Nephron progenitor cell (in vitro differentiated cells): ENCODE data around the gene BRSK1.

ENCODE experiments used
- DNase-seq: peaks from one replicate; pipeline ENCODE4 v3.0.0; 2021
- H3K27ac Mint-ChIP-seq: 2 replicates; pipeline ENCODE4 v1.8.0; 2021; ENCODE audit warnings: mild to moderate bottlenecking, moderate library complexity, mixed read lengths
- H3K27me3 Mint-ChIP-seq: 2 replicates; pipeline ENCODE4 v1.8.0; 2021; ENCODE audit warnings: mild to moderate bottlenecking, low read depth, mixed read lengths; ENCODE audit not compliant: poor library complexity
- H3K36me3 Mint-ChIP-seq: 2 replicates; pipeline ENCODE4 v1.8.0; 2021; ENCODE audit warnings: low read depth, mixed read lengths
- H3K4me1 Mint-ChIP-seq: 2 replicates; pipeline ENCODE4 v1.8.0; 2021; ENCODE audit warnings: mixed read lengths
- H3K4me3 Mint-ChIP-seq: 2 replicates; pipeline ENCODE4 v1.8.0; 2021; ENCODE audit warnings: mild to moderate bottlenecking, moderate library complexity, mixed read lengths
- H3K9me3 Mint-ChIP-seq: 2 replicates; pipeline ENCODE4 v1.8.0; 2021; ENCODE audit warnings: mild to moderate bottlenecking, moderate library complexity, mixed read lengths
- TF ChIP-seq, protein P1 (sequence below): fragments of 200-600 bp; sonication (generic); IDR thresholded peaks from 2 replicates; pipeline ENCODE4 v1.5.0; 2021; ENCODE audit warnings: antibody characterized with exemption

Gene BRSK1

DNA sequence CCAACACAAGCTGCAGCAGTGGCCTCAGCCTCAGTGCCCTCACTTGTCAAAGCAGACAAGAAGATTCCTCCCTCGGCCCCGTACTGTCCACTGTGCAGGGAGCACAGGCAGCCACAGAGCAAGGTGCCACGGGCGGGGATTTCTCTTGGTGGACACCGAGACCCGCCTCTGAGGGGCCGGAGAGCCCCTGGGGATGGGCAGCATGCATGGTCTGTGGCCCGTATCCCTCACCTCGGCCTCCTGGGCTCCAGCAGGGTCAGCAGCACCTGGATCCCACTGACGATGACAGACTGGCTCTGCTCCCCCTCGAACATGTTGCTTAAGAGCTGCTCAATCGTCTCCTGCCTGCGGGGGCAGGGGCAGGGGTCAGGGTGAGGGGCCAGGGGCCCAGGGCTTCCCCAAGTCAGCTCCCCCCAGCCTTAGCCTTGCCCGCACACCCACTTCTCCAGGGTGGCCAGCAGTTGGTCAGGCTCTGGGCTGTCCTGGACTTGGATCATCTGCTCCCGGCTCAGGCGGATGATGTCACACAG, 41.8 kb upstream of the BRSK1 start:
- TF ChIP-seq, protein P1, sequence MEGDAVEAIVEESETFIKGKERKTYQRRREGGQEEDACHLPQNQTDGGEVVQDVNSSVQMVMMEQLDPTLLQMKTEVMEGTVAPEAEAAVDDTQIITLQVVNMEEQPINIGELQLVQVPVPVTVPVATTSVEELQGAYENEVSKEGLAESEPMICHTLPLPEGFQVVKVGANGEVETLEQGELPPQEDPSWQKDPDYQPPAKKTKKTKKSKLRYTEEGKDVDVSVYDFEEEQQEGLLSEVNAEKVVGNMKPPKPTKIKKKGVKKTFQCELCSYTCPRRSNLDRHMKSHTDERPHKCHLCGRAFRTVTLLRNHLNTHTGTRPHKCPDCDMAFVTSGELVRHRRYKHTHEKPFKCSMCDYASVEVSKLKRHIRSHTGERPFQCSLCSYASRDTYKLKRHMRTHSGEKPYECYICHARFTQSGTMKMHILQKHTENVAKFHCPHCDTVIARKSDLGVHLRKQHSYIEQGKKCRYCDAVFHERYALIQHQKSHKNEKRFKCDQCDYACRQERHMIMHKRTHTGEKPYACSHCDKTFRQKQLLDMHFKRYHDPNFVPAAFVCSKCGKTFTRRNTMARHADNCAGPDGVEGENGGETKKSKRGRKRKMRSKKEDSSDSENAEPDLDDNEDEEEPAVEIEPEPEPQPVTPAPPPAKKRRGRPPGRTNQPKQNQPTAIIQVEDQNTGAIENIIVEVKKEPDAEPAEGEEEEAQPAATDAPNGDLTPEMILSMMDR = no peak
- Mint-ChIP-seq H3K27ac (no peak overlapping the region), H3K9me3 (no peaks in the 10 kb centered on the region), H3K4me3 (no peak overlapping the region), H3K4me1 (no peaks in the 10 kb centered on the region), H3K36me3 (peaks cover 30% of the 10 kb centered on the region), H3K27me3 (no peaks in the 10 kb centered on the region)
- no peak for DNase-seq

DNA sequence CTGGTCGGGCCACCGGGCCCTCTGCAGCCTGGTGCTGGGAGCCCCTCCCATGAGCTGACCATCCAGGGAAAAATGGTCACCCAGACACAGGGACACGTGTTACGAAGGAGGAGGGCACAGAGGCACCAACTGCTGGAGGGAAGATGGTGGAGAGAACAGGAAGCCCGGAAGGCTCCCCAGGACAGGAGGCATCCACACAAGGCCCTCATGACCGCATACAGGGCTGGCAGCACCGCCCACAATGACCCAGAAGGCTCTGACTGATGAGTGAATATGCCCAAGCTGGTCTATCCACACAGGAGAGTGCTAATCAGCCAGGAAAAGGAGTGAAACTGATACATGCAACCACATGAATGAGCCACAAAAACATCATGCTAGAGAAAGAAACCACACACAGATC, 41.3 kb upstream of the BRSK1 start:
- no peak overlapping the region for H3K4me3 Mint-ChIP-seq
- no peak for DNase-seq
- no peaks in the 10 kb centered on the region for H3K9me3 Mint-ChIP-seq
- TF ChIP-seq, protein P1 = no peak
- H3K27me3 Mint-ChIP-seq = no peaks in the 10 kb centered on the region
- no peaks in the 10 kb centered on the region for H3K4me1 Mint-ChIP-seq
- H3K27ac Mint-ChIP-seq = no peak overlapping the region
- H3K36me3 Mint-ChIP-seq = peaks cover 25% of the 10 kb centered on the region

DNA sequence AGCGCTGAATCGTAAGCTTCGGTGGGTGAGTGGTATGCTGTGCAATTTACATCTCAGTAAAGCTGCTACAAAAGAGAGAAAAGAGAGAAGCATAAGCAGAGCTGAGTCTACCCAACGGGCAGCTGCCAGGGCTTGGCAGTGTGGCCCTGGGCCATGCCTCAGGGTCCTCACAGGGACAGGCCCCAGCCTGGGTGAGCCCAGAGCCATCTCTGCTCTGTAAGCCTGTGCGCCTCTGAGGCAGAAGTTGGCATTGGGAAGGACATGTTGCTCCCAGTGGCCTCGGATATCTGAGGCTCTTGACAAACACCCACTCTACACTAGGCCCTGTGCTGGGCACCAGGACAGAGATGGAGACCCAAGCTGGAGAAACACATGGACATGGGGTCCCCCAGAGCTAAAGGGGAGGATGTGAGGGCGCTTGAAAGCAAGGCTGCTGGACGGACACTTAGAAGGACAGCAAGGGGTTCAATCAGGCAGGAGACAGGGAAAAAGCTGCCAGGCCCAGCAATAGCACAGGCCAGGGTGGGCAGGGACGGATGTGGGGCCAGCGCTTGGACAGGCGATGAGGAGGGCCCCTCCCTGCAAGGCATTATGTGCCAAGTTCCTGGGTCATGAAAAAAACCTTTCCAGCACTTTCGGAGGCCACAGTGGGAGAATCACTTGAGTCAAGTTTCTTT, 39.7 kb upstream of the BRSK1 start:
- Mint-ChIP-seq H3K4me3 (no peak overlapping the region), H3K4me1 (peaks cover 14% of the 10 kb centered on the region), H3K36me3 (peaks cover 22% of the 10 kb centered on the region), H3K27me3 (no peaks in the 10 kb centered on the region), H3K9me3 (no peaks in the 10 kb centered on the region), H3K27ac (no peak overlapping the region)
- TF ChIP-seq, protein P1 = no peak
- DNase-seq = no peak

DNA sequence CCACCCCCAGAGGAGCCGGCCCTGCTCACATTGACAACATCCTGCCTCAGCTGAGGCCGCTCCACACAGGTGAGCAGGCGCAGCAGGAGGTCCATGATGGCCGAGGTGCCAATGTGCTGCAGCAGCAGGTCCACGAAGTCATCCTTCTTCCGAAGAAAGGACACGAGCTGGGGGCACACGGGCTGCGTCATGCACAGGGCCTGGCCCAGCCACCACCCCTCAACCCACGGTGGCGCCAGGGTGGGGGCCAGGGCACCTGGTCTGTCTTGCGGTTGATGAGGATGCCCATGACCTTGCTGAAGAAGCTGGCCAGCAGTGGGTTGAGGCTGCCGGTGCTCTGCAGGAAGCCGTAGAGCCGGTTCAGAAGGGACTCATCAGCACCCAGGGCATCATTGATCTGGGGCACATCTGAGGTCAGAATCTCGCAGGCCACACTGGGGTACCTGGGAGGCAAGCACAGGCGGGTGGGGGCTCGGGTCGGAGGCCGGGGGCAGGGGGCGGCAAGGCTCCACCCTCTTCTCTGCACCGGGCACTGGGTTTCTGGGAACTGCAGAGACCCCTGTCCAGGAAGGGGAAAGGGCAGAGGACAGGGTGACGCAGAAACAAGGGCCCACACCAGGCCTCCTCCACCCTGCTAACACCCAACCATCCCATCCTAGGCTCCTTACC, 38.4 kb upstream of the BRSK1 start:
- Mint-ChIP-seq H3K36me3 (peaks cover 20% of the 10 kb centered on the region), H3K9me3 (no peaks in the 10 kb centered on the region), H3K4me1 (peaks cover 19% of the 10 kb centered on the region), H3K27ac (no peak overlapping the region), H3K4me3 (no peak overlapping the region), H3K27me3 (no peaks in the 10 kb centered on the region)
- TF ChIP-seq, protein P1 = no peak
- DNase-seq = no peak

DNA sequence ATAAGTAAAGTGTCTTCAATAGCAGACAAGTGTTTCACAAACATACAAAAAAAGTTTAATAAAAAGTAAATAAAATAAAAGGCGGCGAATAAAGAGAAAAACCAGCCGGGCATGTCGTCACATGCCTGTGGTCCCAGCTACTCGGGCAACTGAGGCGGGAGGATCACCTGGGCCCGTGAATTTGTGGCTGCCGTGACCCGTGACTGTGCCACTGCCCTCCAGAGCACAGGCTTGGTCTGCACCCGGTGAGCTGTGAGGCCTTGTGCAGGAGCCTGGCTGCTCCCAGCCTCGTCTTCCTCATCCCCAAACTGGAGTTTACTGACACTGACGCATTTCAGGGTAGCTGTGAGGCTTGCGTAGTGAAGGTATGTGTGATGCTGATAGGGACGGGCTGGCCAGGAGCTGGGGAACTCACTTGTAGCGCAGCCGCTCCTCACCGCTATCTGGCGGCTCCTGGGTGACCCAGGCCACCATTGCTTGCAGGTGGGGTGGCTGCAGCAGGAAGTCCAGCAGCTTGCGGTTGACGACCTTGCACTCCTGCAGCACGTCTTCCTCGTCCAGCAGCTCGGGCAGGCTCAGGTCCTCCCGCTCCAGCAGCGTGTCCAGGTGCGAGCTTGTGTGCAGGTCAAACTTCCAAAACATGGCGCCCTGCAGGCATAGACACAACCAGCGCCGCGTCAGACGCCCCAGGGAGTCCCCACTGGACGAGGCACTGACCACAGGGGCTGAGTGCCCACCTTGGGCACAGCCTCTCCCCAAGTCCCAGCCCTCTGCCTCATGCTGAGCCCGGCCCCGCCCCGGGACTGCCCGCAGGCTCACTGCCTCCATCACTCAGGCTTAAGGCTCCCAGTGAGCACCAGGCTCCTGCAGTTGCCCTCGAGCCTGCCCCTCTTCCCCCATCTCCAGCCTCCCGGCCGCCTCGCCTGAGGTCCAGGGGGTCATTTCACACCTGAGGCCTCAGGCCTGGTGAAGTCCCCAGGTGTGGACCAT, 37.0 kb upstream of the BRSK1 start:
- TF ChIP-seq, protein P1 = no peak
- no peak for DNase-seq
- H3K27ac Mint-ChIP-seq = no peak overlapping the region
- no peak overlapping the region for H3K4me3 Mint-ChIP-seq
- no peaks in the 10 kb centered on the region for H3K27me3 Mint-ChIP-seq
- peaks cover 15% of the 10 kb centered on the region for H3K36me3 Mint-ChIP-seq
- peaks cover 33% of the 10 kb centered on the region for H3K4me1 Mint-ChIP-seq
- H3K9me3 Mint-ChIP-seq = no peaks in the 10 kb centered on the region
